Caki2 (cell line): Measurements from ENCODE around the gene SYT1. TPM values are rescaled to one million over a fixed set of nuclear protein-coding genes. Genes with fewer than 3 reads are reported as not detected.
A peak's percentile ranks its signal among the peaks of the same experiment; 100 is the strongest.

Experiments used
- DNase-seq: peaks from one replicate; pipeline ENCODE4 v3.0.0-alpha.2; 2015; ENCODE audit warnings: low read depth
- in situ Hi-C: cut with HindIII; loops from 2 replicates; pipeline ENCODE4 v1.10.0; 2016; ENCODE audit warnings: low sequenced_read_pairs, low pct_unique_long_range_greater_than_20kb, mixed read lengths
- total RNA-seq: library from RNA; depleted of rRNA; stranded (reverse); fragments of >200 nt; shearing (Covaris generic); gene quantifications from 2 replicates; pipeline ENCODE4 v1.2.3, GENCODE V29; 2014; ENCODE audit warnings: low replicate concordance

The SYT1 gene
- total RNA-seq, 1 experiment from 2014 or later = 0.74 TPM

DNA sequence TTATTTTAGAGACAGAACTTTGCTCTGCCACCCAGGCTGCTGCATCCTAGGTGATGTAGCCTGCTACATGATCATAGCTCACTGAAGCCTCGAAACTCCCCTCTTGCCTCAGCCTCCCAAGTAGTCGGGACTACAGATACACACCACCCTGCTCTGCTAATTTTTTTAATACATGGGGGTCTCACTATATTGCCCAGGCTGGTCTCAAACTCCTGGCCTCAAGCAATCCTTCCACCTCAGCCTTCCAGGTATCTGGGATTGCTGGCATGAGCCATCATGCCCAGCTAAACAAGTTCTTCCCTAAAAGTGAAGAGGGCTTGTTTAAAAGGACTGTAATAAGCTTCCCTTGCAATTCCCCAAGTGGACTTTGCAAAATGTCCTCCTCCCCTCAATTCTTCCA lies 515.8 kb downstream of the SYT1 start:
- no peak for DNase-seq
- in situ Hi-C loops = no loop called here

DNA sequence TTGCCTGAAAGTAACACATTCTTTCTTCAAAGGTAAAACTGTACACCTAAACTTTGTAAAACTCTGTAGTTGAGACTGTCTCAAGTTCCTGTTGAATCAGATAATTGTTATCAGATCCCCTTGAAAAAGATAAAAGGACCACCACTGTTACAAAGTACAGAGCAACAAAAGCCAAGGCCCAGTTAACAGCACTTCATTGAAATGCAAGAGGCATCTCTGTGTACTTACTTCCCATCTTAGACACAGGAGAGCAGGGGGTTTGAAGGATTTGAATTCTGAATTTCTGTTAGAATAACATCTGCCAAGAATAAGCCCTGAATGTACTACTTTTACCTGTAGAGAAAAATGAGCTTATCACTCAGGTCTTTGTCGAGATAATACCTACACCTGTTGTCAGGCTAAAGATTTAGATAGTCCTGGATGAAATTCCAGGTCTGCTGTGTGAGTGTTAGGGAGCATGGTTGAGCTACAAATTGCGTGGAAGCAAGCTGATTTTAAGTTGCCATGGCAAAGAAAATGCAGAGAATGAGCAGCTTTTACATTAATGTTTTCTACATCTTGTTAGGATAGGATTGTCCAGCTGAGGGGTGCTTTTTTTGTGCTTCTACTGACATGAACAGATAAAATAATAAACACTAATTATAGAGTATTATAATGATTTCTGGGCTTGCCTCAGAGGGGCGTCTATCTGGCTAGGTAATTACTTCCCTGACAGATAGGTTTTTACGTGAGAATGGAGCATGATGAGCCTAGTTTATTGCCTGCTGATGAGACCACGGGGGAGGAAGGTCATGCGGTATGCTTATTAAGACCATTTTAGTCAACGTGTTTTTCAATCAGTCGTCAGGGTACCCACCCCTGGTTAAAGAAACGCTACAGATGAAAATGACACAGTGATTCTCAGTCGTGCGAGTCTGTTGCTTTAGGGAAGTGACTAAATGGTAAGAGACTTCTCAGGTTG lies 517.0 kb downstream of the SYT1 start:
- in situ Hi-C loops = no loop called here
- no peak for DNase-seq

DNA sequence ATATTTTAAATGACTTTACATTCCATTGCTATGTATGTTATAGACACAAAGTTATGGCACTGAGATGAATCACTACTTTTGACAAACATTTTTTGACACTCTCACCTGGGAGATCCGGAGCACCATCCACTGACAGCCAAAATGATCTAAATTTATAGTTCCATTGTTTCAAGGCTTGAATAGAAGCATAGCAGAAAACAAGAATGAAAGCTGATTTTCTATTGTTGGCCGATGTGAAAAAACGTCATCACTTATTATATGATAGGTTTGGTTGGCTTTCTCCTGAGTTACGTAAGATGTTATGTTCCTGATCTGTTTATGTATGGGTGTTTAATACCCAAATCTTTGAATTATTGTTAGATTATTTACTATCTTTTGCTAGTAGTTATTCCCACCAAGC lies 520.0 kb downstream of the SYT1 start:
- in situ Hi-C loops = no loop called here

DNA sequence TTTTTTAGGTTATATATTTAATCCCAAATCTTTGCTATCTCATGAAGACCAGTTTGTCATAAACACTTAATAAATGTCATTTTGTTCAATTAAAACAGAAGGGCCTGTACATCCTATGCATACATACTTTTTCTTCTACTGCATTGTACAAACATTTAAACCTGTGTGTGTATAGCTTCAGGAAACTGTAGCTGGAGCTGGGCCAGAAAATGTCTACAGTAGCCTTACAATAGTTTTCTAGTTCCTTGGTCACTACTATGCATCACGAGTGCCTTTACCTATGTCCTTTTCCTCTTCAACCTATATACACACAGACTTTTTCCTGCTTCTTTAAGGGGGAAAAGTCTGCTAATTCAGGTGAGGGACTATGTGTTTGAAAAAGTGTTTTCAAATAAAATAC lies 523.4 kb downstream of the SYT1 start:
- DNase-seq = no peak
- in situ Hi-C loops = no loop called here

More for the DNA sequence above, 520.0 kb downstream of the SYT1 start:
- no peak for DNase-seq

DNA sequence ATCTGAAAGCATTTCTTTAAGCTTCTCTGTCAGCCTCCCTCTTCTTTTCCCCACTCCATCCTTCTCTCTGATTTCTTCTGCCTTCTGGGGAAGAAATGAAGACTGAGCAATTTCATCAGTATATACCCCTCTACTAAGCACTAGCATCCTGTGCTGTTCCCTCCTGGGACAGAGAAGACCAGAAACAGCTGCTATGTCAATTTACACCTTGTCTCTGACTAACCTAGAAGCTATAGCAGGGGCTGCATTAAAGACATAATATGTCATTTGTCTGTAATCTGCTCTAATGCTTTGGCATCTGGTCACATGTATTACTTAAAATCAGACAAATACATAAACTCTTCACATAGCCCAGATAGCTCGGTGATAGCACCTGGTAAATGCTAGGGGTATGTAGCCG lies 529.3 kb downstream of the SYT1 start:
- in situ Hi-C loops = no loop called here
- DNase-seq = no peak

DNA sequence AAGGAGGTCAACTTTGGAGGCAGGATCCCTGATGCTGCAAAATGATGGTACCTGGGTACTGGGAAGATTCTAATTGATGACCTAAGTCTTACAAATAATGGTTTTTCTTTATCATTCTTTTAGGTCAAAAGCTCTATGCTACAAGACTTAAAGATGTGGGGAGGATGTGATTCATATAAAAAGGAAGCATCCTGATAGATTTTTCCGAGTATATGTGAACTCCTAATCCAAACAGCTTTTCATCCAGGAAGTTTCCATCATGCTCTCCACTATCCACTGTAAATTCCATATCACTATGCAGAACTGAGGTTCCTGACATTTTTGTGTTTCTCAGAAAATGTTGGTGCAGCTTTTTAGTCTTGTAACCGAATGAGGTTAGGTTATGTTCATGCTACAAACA lies 533.0 kb downstream of the SYT1 start:
- in situ Hi-C loops = no loop called here
- DNase-seq = no peak

DNA sequence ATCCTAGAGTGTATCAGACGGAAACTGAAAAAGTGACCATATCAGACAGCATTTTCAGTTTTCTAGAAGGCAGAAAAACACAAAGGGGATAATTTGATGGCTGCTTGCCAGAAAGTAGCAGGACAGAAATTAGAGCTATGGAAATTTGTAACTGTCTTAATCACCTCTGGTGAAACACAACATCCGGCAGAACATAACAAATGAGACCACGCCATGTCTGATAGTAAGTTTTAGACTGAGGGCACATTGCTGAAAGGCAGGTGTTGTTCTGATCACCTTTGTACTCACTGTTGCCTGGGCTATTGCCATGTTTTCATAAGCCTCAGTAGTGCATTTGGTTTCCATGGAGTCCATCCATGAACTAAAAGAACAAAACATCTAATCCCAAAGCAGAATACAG lies 535.9 kb downstream of the SYT1 start:
- no peak for DNase-seq
- in situ Hi-C loops = loop anchor here (25.0 kb wide), 1 partner anchor 787 kb away; no protein-coding TSS in a partner anchor

DNA sequence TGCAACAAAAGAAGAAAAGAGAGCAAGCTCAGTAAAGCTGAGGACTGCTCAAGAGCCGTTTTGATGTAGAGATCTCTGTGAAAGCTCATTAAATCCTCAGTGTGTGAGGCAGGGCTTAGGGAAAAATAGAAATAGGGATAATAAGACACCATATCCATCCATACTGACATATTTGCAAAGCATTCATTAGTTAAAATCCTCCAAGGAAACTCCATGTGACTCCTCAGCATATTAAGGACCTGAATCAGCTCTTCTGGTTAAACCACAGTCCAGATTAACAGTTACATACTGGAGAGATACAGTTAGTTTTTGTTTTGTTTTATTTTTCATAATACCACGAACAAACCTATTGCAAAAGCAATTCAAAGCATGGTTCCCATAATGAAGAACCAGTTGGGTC lies 538.0 kb downstream of the SYT1 start:
- no peak for DNase-seq
- in situ Hi-C loops = loop anchor here (25.0 kb wide), 1 partner anchor 785 kb away; no protein-coding TSS in a partner anchor

DNA sequence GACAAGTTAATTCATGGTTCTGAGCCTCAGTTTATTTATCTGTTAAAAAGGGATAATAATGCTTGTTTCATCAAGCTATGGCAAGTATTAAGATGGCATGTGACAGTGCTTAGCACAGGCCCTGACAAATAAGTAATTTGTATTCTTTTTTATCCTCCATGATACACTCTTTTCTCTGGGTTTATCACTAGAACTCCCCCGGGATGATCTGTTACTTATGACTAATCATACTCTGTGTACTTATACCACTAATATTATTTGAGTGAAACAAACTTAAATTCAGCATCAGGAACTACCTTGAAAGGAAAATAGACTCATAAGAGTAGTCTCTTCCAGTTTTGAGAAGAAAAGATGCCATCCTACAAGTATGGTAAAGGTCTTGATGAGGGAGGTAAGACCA lies 542.4 kb downstream of the SYT1 start:
- no peak for DNase-seq
- in situ Hi-C loops = loop anchor here (25.0 kb wide), 1 partner anchor 780 kb away; no protein-coding TSS in a partner anchor

DNA sequence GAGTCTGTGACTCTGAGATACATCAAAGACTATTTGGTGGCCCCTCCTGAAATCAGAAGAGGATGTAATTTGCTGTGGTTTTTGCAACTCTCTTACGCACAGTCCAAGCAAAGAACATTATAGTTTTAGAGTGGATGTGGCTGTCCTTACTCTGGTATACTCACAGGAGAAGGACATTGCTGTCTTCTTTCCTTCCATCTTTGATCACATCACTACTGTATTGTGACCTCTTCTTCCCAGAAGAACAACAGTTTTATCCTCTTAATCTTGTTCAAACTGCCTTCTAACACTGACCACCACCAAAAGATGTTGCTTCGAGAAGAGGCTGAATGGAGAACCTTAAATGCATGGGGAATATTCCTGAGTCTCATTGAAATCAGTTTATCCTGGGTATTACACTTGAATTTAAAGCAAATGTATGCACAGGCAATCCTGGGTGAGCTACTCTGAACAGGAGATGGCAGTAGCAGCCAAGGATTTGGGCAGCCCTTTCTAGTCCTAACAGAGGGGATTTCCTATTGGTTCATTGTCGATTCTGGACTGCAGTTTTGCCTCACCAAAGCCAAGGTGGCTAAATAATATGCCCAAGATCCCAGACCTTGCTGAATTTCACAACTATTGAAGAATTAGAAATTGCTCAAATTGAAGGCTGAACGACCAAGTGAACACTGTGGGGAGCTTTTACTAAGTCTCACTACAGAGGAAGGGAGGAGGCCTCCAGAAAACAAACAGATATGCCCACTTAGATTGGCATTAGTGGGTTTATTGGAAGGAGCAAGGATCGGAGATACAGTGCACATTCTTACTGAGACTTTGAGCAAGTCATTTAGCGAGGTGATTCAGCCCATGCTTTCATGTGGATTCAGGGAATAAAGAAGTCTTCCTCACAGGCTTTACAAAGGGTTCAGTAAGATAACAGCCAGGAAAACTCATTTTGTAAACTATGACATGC lies 543.4 kb downstream of the SYT1 start:
- in situ Hi-C loops = loop anchor here (25.0 kb wide), 1 partner anchor 779 kb away; no protein-coding TSS in a partner anchor

DNA sequence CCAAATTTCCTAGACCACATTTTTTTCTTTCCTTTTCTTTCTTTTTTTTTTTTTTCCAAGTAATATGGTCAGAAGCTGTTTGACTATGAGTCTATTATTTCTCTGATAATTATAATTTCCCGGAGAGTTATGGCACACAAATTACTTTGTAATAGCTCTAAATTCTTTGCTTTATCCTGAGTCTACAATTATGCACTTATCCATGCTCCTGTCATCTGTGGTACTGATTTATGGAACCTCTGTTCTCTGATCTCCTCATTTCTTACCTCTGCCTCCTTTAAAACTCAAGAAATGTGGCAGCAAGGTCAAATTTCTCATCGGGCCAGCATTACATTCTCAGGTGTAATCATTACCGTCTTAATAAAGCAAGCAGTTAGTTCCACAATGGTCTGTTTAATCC lies 544.1 kb downstream of the SYT1 start:
- in situ Hi-C loops = loop anchor here (25.0 kb wide), 1 partner anchor 779 kb away; no protein-coding TSS in a partner anchor
- no peak for DNase-seq

More for the DNA sequence above, 543.4 kb downstream of the SYT1 start:
- peak; percentile 81 for DNase-seq

DNA sequence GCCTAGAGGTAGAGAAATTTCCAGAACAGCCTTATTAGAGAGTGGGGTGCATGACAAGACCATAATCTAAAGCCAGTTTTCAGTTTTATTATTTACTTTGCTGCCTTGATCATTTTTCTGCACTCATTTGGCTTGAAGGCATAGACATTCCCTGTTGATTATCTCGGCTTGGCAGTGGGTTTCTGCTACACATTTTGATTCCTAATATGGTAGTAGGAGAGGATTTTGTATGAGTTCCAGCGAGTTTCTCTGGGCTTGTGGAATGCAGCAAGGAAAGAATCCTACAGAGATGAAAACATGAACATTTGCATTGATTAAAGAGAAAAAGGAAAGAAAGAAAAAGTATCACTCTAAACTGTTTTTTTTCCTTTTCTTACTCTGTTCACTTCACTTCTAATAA lies 545.0 kb downstream of the SYT1 start:
- in situ Hi-C loops = loop anchor here (25.0 kb wide), 1 partner anchor 778 kb away; no protein-coding TSS in a partner anchor
- no peak for DNase-seq

DNA sequence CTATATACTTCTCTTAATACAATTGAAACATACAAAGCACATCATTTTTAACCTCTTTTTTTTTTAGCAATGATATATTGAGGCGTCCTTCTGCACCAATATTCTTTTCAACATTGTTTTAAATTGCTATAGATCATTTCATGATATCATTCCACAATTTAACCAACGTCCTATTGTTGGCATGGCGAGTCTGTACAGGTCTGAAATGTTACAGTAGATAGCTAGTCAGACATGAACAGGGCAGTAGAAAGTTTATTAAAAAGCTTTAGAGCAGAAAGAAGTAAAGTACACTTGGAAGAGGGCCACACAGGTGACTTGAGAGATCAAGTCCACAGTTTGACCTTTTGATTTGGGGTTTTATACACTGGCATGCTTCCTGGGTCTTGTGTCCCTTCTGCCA lies 547.2 kb downstream of the SYT1 start:
- in situ Hi-C loops = loop anchor here (25.0 kb wide), 1 partner anchor 776 kb away; no protein-coding TSS in a partner anchor
- DNase-seq = no peak

DNA sequence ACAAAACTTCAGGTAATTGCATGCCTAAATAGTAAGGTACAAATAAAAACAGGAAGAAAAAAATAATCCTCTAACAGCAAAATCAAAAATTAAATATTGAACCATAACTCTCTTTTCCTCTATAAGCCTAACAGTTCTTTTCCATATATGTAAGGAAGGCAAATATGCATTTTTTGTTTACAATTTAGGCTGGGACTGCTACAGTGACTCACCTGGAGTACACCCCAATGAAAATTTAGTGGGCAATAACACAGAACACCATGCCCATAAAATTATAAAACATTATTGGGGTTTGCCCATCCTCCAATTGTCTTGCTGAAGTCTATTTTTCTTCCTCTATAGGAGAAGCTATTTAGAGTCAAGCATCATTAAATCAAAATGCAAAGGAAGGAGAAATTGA lies 549.2 kb downstream of the SYT1 start:
- in situ Hi-C loops = loop anchor here (25.0 kb wide), 1 partner anchor 774 kb away; no protein-coding TSS in a partner anchor
- DNase-seq = no peak

DNA sequence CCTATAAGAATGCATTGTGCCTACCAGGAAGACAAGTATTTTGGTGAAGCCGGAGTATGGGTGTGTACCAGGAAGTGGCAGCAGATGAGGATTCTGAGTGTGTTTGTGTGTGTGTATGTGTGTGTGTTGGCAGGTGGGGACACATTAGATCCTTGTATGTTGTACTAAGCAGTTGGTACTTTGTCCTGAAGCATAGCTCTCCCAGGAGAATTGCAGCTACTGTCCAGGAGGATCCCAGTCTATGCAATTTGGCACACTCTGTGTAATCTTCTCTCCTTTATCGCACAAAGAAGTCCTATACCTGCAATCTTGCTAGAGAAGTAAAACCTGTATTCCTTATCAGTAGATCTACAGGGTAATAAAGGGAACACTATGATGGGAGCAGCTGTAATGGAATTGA lies 549.7 kb downstream of the SYT1 start:
- no peak for DNase-seq
- in situ Hi-C loops = loop anchor here (25.0 kb wide), 1 partner anchor 773 kb away; no protein-coding TSS in a partner anchor

DNA sequence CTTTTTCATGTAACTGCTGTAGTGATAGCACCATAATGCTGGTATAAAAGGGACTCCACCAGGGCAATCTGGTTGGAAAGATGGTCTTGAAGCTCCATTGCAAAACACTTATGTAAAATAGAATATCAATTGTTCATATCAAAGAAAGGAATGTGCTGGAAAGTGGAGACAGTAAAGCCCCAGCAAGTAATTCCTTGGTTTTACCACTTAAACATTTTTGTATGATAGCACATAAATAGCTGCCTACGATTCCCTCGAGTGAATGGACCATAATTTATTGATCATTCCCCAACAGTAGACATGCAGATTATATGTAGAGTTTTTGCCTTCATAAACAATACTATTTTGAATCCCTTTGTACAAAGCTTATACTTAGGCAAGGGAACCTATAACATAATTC lies 550.7 kb downstream of the SYT1 start:
- DNase-seq = no peak
- in situ Hi-C loops = loop anchor here (5.0 to 25.0 kb wide), 2 partner anchors 137 to 772 kb away; no protein-coding TSS in a partner anchor

DNA sequence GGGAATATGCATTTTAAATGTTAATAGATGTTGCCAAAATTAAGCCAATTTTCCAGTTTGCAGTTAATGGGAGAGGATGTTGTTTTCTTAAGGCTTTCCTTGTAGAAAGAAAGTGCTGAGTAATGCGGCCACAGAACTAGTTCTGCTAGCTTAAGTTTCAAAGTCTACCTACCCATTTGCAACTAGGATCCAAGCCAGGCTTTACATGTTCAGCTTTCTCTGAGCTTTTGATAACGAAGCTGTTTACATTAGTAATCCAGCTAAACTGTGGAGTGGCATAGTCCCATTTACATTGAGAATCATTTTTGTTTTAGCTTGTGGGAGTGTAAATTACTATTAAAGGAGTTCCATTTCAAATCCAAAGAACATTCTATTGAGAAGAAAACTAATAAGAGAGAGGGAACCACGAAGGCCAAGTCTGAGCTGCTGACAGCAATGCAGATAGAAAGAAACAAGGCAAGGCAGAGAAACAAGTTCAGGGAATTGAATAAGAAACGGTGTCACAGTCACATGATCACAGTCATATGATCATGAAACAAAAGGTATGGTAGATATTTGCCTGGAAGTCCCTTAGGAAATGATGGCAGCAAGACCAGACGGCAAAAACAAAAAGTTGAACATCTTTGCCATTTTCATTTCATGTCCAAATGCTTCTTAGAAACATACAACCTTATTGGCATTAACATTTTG lies 551.3 kb downstream of the SYT1 start:
- in situ Hi-C loops = loop anchor here (5.0 to 25.0 kb wide), 2 partner anchors 136 to 771 kb away; no protein-coding TSS in a partner anchor
- DNase-seq = peak; percentile 60
